ENCODE data around the gene MS4A7.
"Not testable (repeated sequence)": the region's sequence is repeated elsewhere in the genome, so short reads cannot be mapped to it uniquely, and the experiment has no call there.

Gene MS4A7

DNA sequence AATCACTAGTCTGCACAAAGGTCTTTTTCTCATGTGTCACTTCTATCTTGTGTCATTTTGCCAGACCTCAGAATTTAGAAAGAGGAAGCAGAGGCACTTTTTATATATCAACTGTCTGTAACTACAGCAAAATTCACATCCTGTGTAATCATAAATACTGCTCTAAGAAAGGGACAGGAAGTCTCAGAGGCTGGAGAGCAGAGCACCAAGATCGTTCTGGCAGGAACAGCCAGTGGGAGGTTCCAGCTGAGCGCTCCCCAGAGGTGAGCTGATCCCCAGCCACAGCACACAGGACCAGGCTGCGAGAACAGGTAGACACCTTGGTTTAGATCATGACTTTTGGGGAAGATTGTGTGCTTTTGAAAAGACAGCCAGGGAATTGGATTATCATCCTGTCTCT is at the start of gene MS4A7:
TSS of gene MS4A7 (plus strand) at position 179 of the 400 bp plus-strand sequence. CDS start 4,610 bp downstream, outside the sequence.
- DNase-seq, result no peak

- DNase-seq, result no peak
Measured at GRCh38 chr11:60332846-60333245, 45.5 kb upstream of the MS4A7 start.

DNA sequence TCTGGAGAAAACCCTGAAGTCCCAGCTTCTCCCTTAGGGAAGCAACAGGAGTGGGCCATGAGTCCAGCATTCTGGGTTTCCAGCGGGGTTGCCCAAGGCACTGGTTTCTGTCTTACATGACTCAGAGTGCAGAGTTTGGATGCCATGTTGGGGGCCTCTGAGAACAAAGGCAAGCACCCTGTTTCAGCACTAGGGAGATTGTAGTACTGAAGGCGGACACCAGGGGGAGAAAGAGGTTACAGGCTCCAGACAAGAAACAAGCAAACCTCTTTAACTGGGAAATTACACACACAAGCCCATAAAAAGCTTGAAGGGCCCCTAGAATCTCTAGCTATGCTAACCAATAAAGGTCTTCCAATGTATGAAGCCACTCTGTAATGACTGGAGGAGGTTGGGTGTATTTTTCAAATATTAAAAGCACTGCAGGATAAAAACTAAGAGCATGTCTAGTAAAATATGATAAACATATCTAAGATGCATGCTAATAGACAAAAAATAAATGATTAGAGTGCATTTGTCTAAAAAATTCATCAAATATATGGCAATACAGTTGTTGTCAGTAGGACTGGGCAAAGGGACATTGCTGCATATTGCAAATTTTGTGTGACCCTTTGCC is 44.2 kb upstream of the MS4A7 start:
- DNase-seq, result peak; percentile 89

DNA sequence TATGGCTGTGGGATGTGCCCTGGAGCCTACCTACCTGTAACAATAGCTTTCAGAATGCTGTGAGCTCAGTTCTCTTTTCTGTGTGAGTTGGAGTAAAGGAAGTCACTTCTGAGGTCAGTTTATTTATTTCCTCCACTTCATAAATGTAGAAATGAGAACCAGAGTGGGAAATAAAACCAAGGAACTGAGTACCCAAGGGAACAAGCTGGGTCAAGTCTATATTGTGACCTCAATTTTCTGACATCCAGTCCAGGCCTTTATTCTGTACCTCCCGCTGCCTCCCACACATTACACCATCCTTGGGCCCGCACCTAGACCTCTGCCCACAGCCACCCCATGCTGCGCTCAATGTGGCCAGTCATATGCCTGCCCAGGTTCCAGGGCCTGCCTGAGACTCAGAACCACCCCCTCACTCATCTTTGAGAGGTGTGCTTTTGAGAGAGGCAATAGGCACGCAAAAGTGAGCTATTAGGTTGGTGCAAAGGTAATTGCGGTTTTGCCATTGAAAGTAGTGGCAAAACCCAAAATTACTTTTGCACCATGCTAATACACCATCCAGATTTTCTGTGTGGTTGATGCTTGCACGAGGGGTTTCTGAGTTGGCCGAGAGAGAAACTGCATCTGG is 41.5 kb upstream of the MS4A7 start:
- no peak for DNase-seq

DNA sequence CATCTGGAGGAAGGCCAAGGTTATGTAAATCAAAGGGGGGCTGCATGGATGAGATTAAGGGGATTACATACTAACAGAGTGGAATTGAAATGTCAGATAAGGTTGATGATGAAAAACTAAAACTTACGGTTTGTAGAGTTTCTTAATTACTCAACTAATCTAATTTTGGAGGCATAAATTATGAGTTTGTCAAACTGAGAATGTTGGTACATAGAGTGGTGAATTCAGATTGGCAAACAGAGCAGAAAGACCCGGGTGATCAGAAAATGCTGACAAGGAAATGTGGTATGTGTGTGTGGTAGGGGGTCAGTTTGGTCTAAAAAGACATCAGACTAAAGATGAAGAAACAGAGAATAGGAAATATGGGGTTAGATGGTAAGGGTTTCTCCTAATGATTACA is 40.3 kb upstream of the MS4A7 start:
- no peak for DNase-seq

DNA sequence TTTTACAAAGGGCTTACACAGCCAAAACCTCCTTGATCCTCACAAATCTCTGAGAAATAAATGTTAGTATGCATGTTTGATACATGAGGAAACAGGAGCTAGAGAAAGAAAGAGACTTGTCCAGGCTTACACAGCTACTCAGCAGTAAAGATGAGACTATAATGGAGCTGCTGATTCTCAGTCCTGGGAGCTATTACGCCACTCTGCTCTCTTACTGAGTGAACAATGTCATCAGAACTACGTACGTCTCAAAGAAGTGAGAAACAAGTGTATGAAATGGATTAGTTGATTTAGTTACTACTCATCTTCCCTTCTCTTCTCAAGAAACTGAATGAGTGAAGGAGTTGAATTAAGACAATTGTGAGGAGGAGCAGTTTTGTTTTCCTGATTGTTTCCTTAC is 39.0 kb upstream of the MS4A7 start:
- no peak for DNase-seq

DNA sequence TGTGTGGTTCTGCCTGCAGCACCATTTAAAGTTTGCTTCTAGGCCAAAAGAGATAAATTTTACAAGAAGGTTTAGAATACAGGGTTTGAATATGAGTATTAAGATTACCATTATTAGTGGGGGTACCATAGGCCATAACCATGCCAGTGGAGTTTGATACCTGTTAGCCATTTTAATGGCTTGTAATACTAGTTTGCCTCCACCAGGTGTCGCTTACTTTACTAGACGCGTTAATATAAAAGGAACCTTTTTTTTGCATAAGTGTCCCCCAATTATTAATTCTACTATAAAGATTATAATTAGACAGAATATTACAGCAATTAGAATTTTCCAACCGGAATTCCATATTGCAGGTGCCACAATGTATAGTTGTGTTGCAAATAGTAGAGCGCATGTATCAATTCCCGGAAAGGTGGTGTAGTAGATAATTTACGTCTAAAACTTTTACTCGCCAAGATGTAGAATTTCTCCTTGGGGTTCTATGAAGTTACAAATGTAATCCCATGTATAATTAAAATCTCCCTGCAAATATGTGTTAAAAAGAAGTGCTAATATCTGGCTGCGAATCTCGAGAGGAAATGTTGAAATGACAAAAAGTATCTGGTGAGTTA is 35.1 kb upstream of the MS4A7 start:
- no peak for DNase-seq

DNA sequence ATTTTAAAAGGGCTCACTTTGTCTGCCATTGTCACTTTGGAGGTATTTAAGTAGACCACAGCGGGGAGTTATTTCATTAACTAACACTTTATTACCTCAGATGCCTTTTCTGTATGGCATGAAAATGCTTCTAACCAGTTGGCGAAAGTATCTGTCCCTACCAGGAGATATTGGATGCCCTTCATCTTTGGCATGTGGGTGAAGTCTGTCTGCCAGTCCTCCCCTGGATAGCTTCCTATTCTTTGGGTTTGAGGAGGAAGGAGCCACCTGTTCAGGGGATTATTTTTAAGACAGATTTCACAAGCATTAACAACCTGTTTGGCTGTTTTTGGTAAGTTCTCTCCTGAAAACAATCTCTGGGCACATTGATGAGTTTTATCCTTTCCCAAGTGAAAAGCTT is 34.2 kb upstream of the MS4A7 start:
- no peak for DNase-seq

GRCh38 chr11:60345489-60345888 is 32.8 kb upstream of the MS4A7 start:
- no peak for DNase-seq

DNA sequence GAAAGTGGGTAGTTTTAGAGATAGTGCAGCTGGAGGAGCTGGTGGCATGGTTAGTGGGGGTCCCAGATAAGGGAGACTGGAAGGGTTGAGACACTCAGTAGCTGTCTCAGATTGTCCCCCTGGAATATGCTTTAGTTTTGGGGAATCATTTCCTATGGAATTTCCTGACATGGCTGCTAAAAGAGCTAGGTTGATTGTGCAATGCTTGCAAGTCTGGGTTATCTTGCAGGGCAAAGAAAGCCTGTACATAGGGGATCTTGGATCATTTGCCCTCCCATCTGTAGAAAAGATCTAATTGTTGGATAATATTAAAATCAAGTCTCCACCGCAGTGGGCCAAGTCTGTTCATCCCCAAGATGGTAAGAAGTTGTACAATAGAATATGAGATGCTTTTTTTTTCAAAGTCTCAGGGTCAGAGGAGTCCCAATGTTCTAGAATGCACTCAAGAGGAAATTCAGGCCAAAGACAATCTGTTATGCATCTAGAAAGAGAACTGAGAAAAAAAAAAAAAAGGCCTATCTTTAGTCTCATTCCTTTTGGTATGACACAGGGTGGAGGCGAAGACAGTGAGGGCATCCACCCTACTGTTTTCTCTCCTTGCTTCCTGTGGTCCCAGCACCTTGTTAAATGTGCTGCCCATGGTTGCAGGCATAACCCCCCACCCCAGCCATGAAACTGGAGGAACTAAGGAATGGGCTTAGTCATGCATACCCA is 31.1 kb upstream of the MS4A7 start:
- no peak for DNase-seq

DNA sequence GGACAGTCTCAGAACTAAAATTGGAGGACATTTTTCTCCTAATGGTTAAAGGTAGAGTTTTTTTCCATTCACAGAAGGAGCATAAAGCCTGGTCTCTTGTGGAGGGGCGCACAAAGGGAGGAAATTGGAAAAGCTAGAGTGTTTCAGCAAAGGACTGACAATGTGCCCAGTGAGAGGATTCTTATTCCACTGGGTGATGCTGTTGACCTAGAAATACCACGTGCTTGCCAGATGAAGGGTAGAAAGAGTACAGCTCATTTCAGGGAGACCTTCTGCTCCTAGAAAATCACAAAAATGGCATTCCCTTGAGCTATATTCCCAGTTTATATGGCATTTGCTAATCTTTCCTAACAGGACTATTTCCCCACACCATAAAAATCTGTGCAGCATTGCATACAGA is 30.2 kb upstream of the MS4A7 start:
- DNase-seq, result no peak

DNA sequence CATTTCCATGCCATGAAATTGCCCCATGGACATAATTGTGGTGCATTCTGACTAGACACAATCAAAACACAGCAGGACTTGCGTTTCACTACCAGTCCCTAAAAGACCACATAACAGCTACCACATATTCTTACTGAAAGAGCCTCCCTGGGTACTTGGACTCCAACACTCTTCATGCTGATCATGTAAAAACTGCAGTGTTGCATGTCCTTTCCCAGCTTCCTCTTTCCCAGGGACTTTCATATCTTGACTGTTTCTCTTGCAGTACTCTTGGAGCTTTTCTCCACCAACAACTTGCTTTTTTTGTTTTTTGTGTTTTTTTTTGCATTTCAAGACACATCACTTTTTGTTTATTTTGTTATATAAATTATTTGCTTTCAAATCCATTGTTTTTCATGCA is 28.3 kb upstream of the MS4A7 start:
- DNase-seq, result no peak

- no peak for DNase-seq
Measured at GRCh38 chr11:60357771-60358170, 20.6 kb upstream of the MS4A7 start.

- DNase-seq, result no peak
Measured at GRCh38 chr11:60360621-60361020, 17.7 kb upstream of the MS4A7 start.

- DNase-seq, result no peak
Measured at GRCh38 chr11:60362241-60362640, 16.1 kb upstream of the MS4A7 start.

- DNase-seq, result peak; percentile 83
Measured at GRCh38 chr11:60363542-60364470, 14.5 kb upstream of the MS4A7 start.

DNA sequence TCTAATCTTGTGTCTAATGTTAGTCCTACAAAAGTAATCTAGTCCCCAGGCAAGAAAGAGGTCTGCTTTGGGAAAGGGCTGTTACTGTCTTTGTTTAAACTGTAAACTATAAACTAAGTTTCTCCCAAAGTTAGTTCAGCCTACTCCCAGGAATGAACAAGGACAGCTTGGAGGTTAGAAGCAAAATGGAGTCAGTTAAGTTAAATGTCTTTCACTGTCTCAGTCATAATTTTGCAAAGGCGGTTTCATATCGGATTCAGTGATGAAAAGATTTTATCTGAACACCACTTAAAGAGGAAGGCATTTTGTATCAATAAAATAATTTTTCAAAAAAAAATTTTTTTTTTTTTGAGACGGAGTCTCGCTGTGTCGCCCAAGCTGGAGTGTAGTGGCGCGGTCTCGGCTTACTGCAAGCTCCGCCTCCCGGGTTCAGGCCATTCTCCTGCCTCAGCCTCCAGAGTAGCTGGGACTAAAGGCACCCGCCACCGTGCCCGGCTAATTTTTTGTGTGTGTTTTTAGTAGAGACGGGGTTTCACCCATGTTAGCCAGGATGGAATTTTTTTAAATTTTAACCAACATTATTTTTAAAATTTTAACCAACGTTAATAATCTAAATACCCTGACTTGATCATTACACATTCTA is 11.9 kb upstream of the MS4A7 start:
- not testable (repeated sequence) for DNase-seq

DNA sequence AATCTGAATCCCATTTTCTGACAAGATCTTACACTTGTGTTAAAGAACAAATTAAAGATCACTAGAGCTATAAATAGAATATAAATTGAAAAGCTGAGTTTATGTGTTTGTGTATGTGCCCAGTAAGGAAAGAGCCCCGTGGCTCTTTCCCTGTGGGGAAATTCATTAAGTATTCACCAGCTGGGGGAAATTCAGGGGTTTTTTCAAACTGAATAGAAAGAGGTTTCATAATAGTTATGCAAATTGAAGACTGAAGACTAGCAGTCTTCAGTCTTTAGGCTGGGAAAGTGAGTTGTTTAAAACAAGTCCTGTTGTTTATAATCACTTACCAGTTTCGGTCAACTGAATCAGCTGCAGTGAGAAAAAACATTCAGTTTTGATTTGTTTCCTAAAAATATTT is 11.3 kb upstream of the MS4A7 start:
- no peak for DNase-seq

- DNase-seq, result no peak
Measured at GRCh38 chr11:60367896-60368295, 10.4 kb upstream of the MS4A7 start.

- DNase-seq, result no peak
Measured at GRCh38 chr11:60370252-60370810, 8.0 kb upstream of the MS4A7 start.

GRCh38 chr11:60370811-60371298 is 7.5 kb upstream of the MS4A7 start:
- no peak for DNase-seq

- DNase-seq, result no peak
Measured at GRCh38 chr11:60371386-60371785, 6.9 kb upstream of the MS4A7 start.

Measured in islet precursor cell (in vitro differentiated cells).